Keratinocyte (primary cell): ENCODE measurements around the gene TMEM244. TPM values are rescaled to one million over a fixed set of nuclear protein-coding genes. Genes with fewer than 3 reads are reported as not detected.

Source experiments
- DNase-seq: peaks from one replicate; pipeline ENCODE4 v3.0.0-alpha.2; 2011; ENCODE audit warnings: low read depth, missing footprints, low spot score
- FAIRE-seq: peaks from 2 replicates; lab custom pipeline; 2011; peaks lifted over from hg19 to GRCh38; lab: Jason Lieb, UNC
- H2AFZ ChIP-seq: 2 replicates; pipeline ENCODE4 v1.6.0; 2012; ENCODE audit warnings: low read length, control low read depth, inconsistent platforms; ENCODE audit not compliant: control insufficient read depth
- H3K27ac ChIP-seq: 2 replicates; pipeline ENCODE4 v1.5.1; 2011; ENCODE audit warnings: low read length; ENCODE audit not compliant: control insufficient read depth, insufficient read depth
- H3K27me3 ChIP-seq: 3 replicates; pipeline ENCODE4 v1.6.0; 2011; ENCODE audit warnings: low read length; ENCODE audit not compliant: control insufficient read depth, insufficient read depth; ENCODE audit errors: extremely low read depth
- H3K36me3 ChIP-seq, 2 experiments: 2 replicates in 1 of 2; 3 replicates in 1 of 2; pipeline ENCODE4 v1.5.1; 2011; ENCODE audit warnings: low read length in 2 of 2, mild to moderate bottlenecking in 1 of 2; ENCODE audit not compliant: control insufficient read depth in 2 of 2, insufficient read depth in 2 of 2; ENCODE audit errors: extremely low read depth in 1 of 2
- H3K4me1 ChIP-seq: 3 replicates; pipeline ENCODE4 v1.5.1; 2011; ENCODE audit warnings: low read length; ENCODE audit not compliant: control insufficient read depth, insufficient read depth; ENCODE audit errors: extremely low read depth
- H3K4me2 ChIP-seq: 3 replicates; pipeline ENCODE4 v1.6.0; 2011; ENCODE audit warnings: low read depth, low read length; ENCODE audit not compliant: control insufficient read depth, insufficient read depth; ENCODE audit errors: extremely low read depth
- H3K4me3 ChIP-seq, 3 experiments: fragments of 200-600 bp in 1 of 3; sonication (generic) in 1 of 3; 2 replicates in 2 of 3; 3 replicates in 1 of 3; pipeline ENCODE4 v1.5.1; 2011 to 2016; ENCODE audit warnings: low read length in 3 of 3, mild to moderate bottlenecking in 3 of 3, control low read depth in 2 of 3, inconsistent platforms in 1 of 3, low read depth in 1 of 3, mixed read lengths in 1 of 3, mixed run types in 1 of 3, moderate library complexity in 1 of 3; ENCODE audit not compliant: control insufficient read depth in 2 of 3, insufficient read depth in 2 of 3; ENCODE audit errors: extremely low read depth in 1 of 3
- H3K79me2 ChIP-seq: 2 replicates; pipeline ENCODE4 v1.6.0; 2012; ENCODE audit warnings: low read length; ENCODE audit not compliant: control insufficient read depth, insufficient read depth
- H3K9ac ChIP-seq: 3 replicates; pipeline ENCODE4 v1.6.0; 2011; ENCODE audit warnings: low read length; ENCODE audit not compliant: control insufficient read depth, insufficient read depth; ENCODE audit errors: extremely low read depth
- H3K9me1 ChIP-seq: 3 replicates; pipeline ENCODE4 v1.6.0; 2011; ENCODE audit warnings: low read length; ENCODE audit not compliant: control insufficient read depth, insufficient read depth; ENCODE audit errors: extremely low read depth
- H3K9me3 ChIP-seq: 2 replicates; pipeline ENCODE4 v1.5.1; 2012; ENCODE audit warnings: low read depth, low read length; ENCODE audit not compliant: control insufficient read depth
- H4K20me1 ChIP-seq: 3 replicates; pipeline ENCODE4 v1.6.0; 2011; ENCODE audit warnings: low read length; ENCODE audit not compliant: control insufficient read depth, insufficient read depth; ENCODE audit errors: extremely low read depth
- EZH2 ChIP-seq: IDR thresholded peaks from one replicate; pipeline ENCODE4 v1.6.1; 2012; ENCODE audit warnings: inconsistent platforms, mild to moderate bottlenecking, low read length, moderate library complexity
- dilution Hi-C: fragments of 300-500 bp; cut with MboI; formaldehyde crosslinking; loops from one replicate; pipeline ENCODE4 v1.7.0; 2020; ENCODE audit warnings: low sequenced_read_pairs; ENCODE audit not compliant: extremely low pct_ligation_motif_present
- polyA plus RNA-seq, 5 experiments: library from polyadenylated mRNA; depleted of rRNA in 3 of 5; stranded (reverse) in 3 of 5; stranded (forward) in 1 of 5; unstranded in 1 of 5; fragments of >200 nt; gene quantifications; 1 replicate in 1 of 5; 2 replicates in 3 of 5; 3 replicates in 1 of 5; pipeline versions ENCODE4 v1.2.1 to v1.2.3, GENCODE V29; 2011 to 2012; ENCODE audit warnings: missing spikeins in 2 of 5, low read depth in 1 of 5, low replicate concordance in 1 of 5
- TF ChIP-seq, protein P1 (sequence below), 3 experiments: IDR thresholded peaks in 1 of 3; conservative IDR thresholded peaks in 1 of 3; optimal IDR thresholded peaks in 1 of 3; 2 replicates in 2 of 3; 3 replicates in 1 of 3; pipeline versions ENCODE3 to v1.5.1; 2011; ENCODE audit warnings: low read length in 3 of 3, mild to moderate bottlenecking in 3 of 3, moderate library complexity in 2 of 3, control low read depth in 1 of 3, inconsistent platforms in 1 of 3; ENCODE audit not compliant: insufficient read depth in 2 of 3; ENCODE audit errors: extremely low read depth in 1 of 3

Gene TMEM244
- polyA plus RNA-seq, 1 donor (not counting 4 experiments of a cell fraction or from before 2014, with no cell fraction given): 0.12 TPM

DNA sequence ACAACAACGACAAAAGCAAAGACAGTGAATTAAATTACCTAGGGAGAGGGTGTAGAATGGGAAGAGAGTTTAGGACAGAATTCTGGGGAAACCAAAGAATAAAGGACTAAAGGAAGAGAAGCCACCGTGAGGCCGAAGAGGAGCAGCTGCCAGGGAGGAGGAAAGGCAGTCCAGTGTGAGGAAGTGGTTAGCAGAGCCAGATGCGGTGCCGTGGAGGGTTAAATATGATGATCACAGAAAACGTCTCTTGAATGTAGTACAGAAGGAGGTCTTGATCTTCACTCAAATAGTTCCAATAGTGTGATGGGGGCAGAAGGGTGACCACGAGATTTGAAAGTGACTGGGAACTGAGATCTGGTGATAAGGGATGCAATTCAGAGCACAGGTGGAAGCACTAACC lies 67.7 kb downstream of the TMEM244 start:
- dilution Hi-C loops: no loop called here
- Histone ChIP-seq H3K9me3 (no peaks in the 10 kb centered on the region), H3K4me3 (no peak overlapping the region), H3K9me1 (no peaks in the 10 kb centered on the region), H3K27me3 (no peaks in the 10 kb centered on the region), H2AFZ (no peak overlapping the region), H3K4me2 (no peak overlapping the region), H3K79me2 (no peaks in the 10 kb centered on the region), H3K4me1 (no peaks in the 10 kb centered on the region), H3K36me3 (no peaks in the 10 kb centered on the region), H3K9ac (no peak overlapping the region), H4K20me1 (no peaks in the 10 kb centered on the region), H3K27ac (no peak overlapping the region)
- FAIRE-seq (peak; percentile 17), DNase-seq (no peak)
- TF ChIP-seq EZH2: no peak
- TF ChIP-seq, protein P1, sequence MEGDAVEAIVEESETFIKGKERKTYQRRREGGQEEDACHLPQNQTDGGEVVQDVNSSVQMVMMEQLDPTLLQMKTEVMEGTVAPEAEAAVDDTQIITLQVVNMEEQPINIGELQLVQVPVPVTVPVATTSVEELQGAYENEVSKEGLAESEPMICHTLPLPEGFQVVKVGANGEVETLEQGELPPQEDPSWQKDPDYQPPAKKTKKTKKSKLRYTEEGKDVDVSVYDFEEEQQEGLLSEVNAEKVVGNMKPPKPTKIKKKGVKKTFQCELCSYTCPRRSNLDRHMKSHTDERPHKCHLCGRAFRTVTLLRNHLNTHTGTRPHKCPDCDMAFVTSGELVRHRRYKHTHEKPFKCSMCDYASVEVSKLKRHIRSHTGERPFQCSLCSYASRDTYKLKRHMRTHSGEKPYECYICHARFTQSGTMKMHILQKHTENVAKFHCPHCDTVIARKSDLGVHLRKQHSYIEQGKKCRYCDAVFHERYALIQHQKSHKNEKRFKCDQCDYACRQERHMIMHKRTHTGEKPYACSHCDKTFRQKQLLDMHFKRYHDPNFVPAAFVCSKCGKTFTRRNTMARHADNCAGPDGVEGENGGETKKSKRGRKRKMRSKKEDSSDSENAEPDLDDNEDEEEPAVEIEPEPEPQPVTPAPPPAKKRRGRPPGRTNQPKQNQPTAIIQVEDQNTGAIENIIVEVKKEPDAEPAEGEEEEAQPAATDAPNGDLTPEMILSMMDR (optimal IDR thresholded peaks at IDR 0.05 in 1 of 3, IDR thresholded peaks at IDR 0.05 in 1 of 3, conservative IDR thresholded peaks at IDR 0.05 in 1 of 3; ENCODE audit: extremely low read depth in 1 of 3, insufficient read depth in 2 of 3, low read length in 3 of 3): no peak

DNA sequence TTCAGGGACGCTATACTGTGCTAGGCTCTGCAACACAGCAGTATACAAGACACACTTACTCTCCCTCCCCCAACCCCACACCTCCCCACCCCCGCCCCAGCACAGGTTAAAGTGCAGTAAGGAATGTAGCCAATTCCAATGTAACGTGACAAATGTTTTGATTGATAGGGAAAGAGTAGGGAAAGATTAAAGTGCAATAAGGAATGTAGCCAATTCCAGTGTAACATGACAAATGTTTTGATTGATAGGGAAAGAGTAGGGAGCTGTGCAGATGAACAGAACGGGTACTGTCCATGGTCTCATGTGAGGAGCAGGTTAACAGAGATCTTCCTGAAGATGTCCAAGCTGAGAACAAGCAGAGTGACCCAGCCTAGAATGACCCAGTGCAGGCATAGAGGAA lies 69.1 kb downstream of the TMEM244 start:
- H2AFZ ChIP-seq: no peak overlapping the region

More for the DNA sequence above, 69.1 kb downstream of the TMEM244 start:
- Histone ChIP-seq H3K9ac (no peak overlapping the region), H4K20me1 (no peaks in the 10 kb centered on the region), H3K9me1 (no peaks in the 10 kb centered on the region), H3K4me1 (no peaks in the 10 kb centered on the region), H3K4me3 (no peak overlapping the region), H3K36me3 (no peaks in the 10 kb centered on the region), H3K27ac (no peak overlapping the region), H3K27me3 (no peaks in the 10 kb centered on the region), H3K4me2 (no peak overlapping the region), H3K79me2 (no peaks in the 10 kb centered on the region), H3K9me3 (no peaks in the 10 kb centered on the region)
- DNase-seq: no peak
- no peak for TF ChIP-seq EZH2
- TF ChIP-seq, protein P1 (optimal IDR thresholded peaks at IDR 0.05 in 1 of 3, IDR thresholded peaks at IDR 0.05 in 1 of 3, conservative IDR thresholded peaks at IDR 0.05 in 1 of 3; ENCODE audit: extremely low read depth in 1 of 3, insufficient read depth in 2 of 3, low read length in 3 of 3): no peak
- dilution Hi-C loops: no loop called here
- no peak for FAIRE-seq
